Measurements from ENCODE around the gene ABL2. TPM values are rescaled to one million over a fixed set of nuclear protein-coding genes. Genes with fewer than 3 reads are reported as not detected.
A peak's percentile ranks its signal among the peaks of the same experiment; 100 is the strongest.

The ABL2 gene
- total and polyA plus RNA-seq, 9 of the 15 experiments (the other 6 are each of a cell fraction or from before 2014, with no cell fraction given): 1.4 to 15.0 (median 8.6) TPM

GRCh38 chr1:179082333-179082998, 147.0 kb downstream of the ABL2 start (continued):
- TF ChIP-seq TRIM25 (IDR thresholded peaks at IDR 0.05; ENCODE audit: borderline replicate concordance) (no peak), FOXM1 (IDR thresholded peaks at IDR 0.05; ENCODE audit: low read depth) (no peak), FOXM1 (CRISPR knock-in tag; IDR thresholded peaks at IDR 0.05; ENCODE audit: low read depth) (no peak; the same call in 1 of the 2 replicates), C11orf30 (IDR thresholded peaks at IDR 0.05; ENCODE audit: low read depth) (no peak), SRF (CRISPR knock-in tag; IDR thresholded peaks at IDR 0.05) (no peak), SAP30 (IDR thresholded peaks at IDR 0.05; ENCODE audit: borderline replicate concordance, insufficient read depth, low read depth, low read length, poor library complexity, severe bottlenecking) (no peak), KLF6 (CRISPR knock-in tag; IDR thresholded peaks at IDR 0.05; ENCODE audit: borderline replicate concordance) (no peak), ZNF318 (IDR thresholded peaks at IDR 0.05; ENCODE audit: borderline replicate concordance in 1 of 2, low read depth in 1 of 2) (no peak), ADNP (tag; IDR thresholded peaks at IDR 0.05) (no peak), THAP12 (CRISPR knock-in tag; IDR thresholded peaks at IDR 0.05) (peak; percentile 23; the same call in 1 of the 2 replicates), RNF2 (IDR thresholded peaks at IDR 0.05) (no peak)
